Colonic mucosa (tissue), 4 donors: Measurements from ENCODE around the gene DEDD. TPM values are rescaled to one million over a fixed set of nuclear protein-coding genes. Genes with fewer than 3 reads are reported as not detected.

Experiments used
- DNase-seq: peaks from one replicate; pipeline ENCODE4 v3.0.0-alpha.2; 2020
- H3K27ac ChIP-seq: fragments of 200-600 bp; one replicate; pipeline ENCODE4 v1.8.0; 2021
- H3K27me3 ChIP-seq: fragments of 200-600 bp; one replicate; pipeline ENCODE4 v1.8.0; 2021
- H3K36me3 ChIP-seq: fragments of 200-600 bp; one replicate; pipeline ENCODE4 v1.8.0; 2021
- H3K4me1 ChIP-seq: fragments of 200-600 bp; one replicate; pipeline ENCODE4 v1.8.0; 2021; ENCODE audit warnings: mild to moderate bottlenecking
- H3K4me3 ChIP-seq: fragments of 200-600 bp; one replicate; pipeline ENCODE4 v1.8.0; 2021
- H3K9ac ChIP-seq, 2 donors: one replicate each; pipeline ENCODE4 v1.7.0; 2013; ENCODE audit warnings: control low read depth in 2 of 2, low read depth in 2 of 2, low read length in 2 of 2
- H3K9me3 ChIP-seq: fragments of 200-600 bp; one replicate; pipeline ENCODE4 v1.8.0; 2021
- CTCF ChIP-seq: fragments of 200-600 bp; IDR thresholded peaks from one replicate; pipeline ENCODE4 v1.8.0; 2022; ENCODE audit warnings: antibody characterized with exemption, mild to moderate bottlenecking
- intact Hi-C: fragments of 100-400 bp; cut with DNase I; formaldehyde crosslinking; loops from one replicate; pipeline ENCODE4 v1.14.1; 2022
- total RNA-seq, 2 donors: library from RNA; stranded (reverse); fragmentation: NEBNext Ultra II Directional in 1 of 2; extraction: Animal tissue kit (Norgen Biotek cat#: 25700) in 1 of 2; gene quantifications; one replicate each; pipeline ENCODE4 v1.2.1, GENCODE V29; 2021
- donor health status: healthy.
- donor health status: DM: no; HTN: no; CAD: no.
- donor health status: DM: no; HTN: no; CAD: no.

Gene DEDD
- total RNA-seq, 2 donors from 2014 or later, result 33.8 to 34.3 TPM

DNA sequence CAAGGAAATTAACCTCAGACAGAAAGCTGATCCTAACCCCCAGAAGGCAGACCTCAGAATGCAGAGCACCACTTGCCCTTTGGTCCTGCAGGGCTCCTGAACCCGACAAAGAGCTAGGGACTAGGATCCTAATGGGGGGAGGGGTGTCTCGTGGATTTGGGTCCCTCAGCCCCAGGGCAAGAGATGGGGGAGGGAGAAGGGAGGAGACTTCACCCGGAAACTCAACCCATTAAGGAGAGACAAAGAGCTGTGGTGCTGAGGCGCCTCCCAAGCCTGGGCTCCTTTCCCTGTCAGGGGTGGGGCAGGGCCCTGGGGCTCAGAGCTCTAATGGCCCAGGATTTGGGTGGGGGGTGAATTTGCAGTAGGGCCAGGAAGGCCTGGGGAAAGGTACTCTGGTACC is 46.0 kb downstream of the DEDD start:
- H3K27ac ChIP-seq, result peak overlapping the region; percentile 32
- no peak for TF ChIP-seq CTCF
- H3K9ac ChIP-seq, result no peak overlapping the region
- intact Hi-C loops, result no loop called here
- no peaks in the 10 kb centered on the region for H3K9me3 ChIP-seq
- peak; percentile 41 for DNase-seq
- no peaks in the 10 kb centered on the region for H3K36me3 ChIP-seq
- H3K4me3 ChIP-seq, result no peak overlapping the region
- no peaks in the 10 kb centered on the region for H3K27me3 ChIP-seq
- peaks cover 3% of the 10 kb centered on the region for H3K4me1 ChIP-seq

- no peak overlapping the region for H3K27ac ChIP-seq
- H3K4me1 ChIP-seq, result peaks cover 3% of the 10 kb centered on the region
- no peaks in the 10 kb centered on the region for H3K27me3 ChIP-seq
- H3K4me3 ChIP-seq, result no peak overlapping the region
- TF ChIP-seq CTCF, result no peak
- DNase-seq, result no peak
- H3K36me3 ChIP-seq, result no peaks in the 10 kb centered on the region
- intact Hi-C loops, result no loop called here
- no peaks in the 10 kb centered on the region for H3K9me3 ChIP-seq
- H3K9ac ChIP-seq, result no peak overlapping the region
These were observed 47.3 kb downstream of the DEDD start for GRCh38 chr1:161085165-161085564.

- no peaks in the 10 kb centered on the region for H3K27me3 ChIP-seq
- no peak overlapping the region for H3K27ac ChIP-seq
- intact Hi-C loops, result no loop called here
- DNase-seq, result no peak
- H3K9me3 ChIP-seq, result no peaks in the 10 kb centered on the region
- H3K36me3 ChIP-seq, result no peaks in the 10 kb centered on the region
- H3K4me3 ChIP-seq, result no peak overlapping the region
- peaks cover 3% of the 10 kb centered on the region for H3K4me1 ChIP-seq
- no peak for TF ChIP-seq CTCF
- no peak overlapping the region for H3K9ac ChIP-seq
These were observed 47.9 kb downstream of the DEDD start for GRCh38 chr1:161084597-161084988.

- no peak overlapping the region for H3K9ac ChIP-seq
These were observed 48.5 kb downstream of the DEDD start for GRCh38 chr1:161083748-161084596.

More at GRCh38 chr1:161083748-161084596, 48.5 kb downstream of the DEDD start:
- TF ChIP-seq CTCF, result no peak
- intact Hi-C loops, result no loop called here
- H3K27me3 ChIP-seq, result no peaks in the 10 kb centered on the region
- DNase-seq, result no peak
- peak overlapping the region; percentile 40 for H3K27ac ChIP-seq
- H3K4me3 ChIP-seq, result no peak overlapping the region
- H3K36me3 ChIP-seq, result no peaks in the 10 kb centered on the region
- H3K9me3 ChIP-seq, result no peaks in the 10 kb centered on the region
- peaks cover 3% of the 10 kb centered on the region for H3K4me1 ChIP-seq
